NCI-H748 (cell line): ENCODE measurements around the gene ST6GALNAC3.
"Not testable (repeated sequence)": the region's sequence is repeated elsewhere in the genome, so short reads cannot be mapped to it uniquely, and the experiment has no call there.

Experiments used
- DNase-seq: peaks from one replicate; lab custom pipeline; 2025; ENCODE audit not compliant: unreplicated experiment; lab: John Stamatoyannopoulos, UW

Gene ST6GALNAC3

DNA sequence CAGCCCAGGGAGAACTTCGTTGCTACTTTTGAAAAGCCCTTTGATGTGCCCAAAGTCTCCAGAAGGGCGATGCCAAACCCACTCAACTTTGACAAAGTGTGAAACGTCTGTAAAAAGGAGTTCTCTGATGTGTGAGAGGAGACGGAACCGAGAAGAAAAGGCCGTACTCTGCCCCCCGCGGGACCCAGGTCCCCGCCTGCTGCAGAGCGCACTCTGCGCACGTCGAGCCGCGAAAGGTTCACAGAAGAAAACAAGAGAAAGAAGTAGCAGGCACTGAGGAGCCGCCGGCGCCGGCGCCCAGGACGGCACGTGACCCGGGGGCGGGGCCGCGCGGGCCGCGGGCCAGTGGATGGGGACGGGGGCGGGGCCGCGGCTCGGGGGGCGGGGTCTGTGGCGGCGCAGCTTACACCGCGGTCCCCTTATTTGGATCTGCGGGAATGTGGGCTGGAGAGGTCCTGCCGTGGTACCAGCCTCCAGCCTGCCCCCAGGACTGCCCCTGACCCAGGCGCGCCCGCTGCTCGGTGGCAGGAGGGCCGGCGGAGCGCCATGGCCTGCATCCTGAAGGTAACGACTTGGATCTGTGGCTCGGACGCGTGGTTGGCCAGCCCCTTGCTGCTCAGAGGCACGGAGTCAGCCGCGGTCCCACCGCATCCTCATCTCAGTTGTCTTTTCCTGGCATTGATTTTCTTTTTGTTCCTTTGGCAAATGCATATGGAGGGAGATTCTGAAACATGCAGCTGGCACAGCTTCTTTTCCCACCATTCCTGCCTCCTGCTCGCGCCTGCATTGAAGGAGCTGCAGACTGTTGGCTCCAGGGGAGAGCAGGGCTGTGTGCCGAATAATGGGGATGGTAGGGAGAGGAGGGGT, at the start of gene ST6GALNAC3:
Gene ST6GALNAC3 (plus strand): TSS at position 426 of the 867 bp plus-strand sequence.
- peak; percentile 83 for DNase-seq

DNA sequence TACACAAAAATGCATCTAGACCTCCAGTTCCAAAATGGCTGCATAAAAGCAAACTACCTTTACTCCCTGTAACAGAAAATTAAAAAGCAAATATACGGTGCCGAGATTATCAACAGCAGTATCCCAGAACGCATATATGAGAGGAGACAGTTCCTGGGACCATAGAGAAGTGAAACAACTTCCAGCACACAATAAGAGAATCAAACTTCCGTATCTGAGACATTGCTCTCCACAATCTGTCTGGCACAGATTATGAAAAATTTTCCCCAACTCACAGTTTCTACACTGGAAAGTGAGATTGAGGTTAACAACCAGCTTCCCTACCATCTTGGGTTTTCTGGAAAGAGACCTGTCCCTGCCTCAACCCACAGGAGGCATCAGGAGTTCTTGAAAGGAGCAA, 47.2 kb upstream of the ST6GALNAC3 start:
- DNase-seq = no peak

DNA sequence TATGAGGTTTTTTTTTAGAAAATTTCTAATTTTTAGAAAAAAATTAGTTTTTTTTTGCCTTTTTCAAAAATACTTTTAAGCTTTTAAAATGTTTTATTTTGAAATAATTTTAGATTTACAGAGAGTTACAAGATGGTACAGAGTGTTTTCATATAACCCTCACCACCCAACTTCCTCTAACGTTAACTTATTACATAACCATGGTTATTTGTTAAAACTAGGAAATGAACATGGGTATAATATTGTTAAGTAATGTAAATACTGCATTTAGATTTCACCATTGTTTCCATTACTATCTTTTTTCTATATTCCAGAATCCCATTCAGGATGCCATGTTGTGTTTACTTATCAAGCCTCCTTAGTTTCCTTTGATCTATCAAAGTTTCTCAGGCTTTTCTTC, 45.2 kb upstream of the ST6GALNAC3 start:
- DNase-seq = no peak

DNA sequence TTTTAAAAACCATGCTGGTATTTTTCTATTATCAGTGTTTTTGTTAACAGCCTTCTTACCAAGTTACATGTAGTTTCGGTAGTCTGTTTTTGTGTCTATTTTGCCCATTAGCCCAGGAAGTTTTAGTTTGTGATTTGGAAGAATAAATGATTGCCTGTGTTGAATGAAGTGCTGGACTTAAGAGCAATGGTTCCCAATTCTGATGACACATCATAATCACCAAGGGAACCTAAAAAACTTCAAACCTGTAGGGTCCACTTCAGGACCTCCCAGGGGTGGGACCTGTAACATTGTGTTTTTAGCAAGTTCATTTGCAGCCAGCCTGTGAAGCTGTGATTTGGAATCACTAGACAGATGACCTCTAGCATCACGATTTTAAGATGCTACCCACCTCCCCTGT, 43.0 kb upstream of the ST6GALNAC3 start:
- no peak for DNase-seq

DNA sequence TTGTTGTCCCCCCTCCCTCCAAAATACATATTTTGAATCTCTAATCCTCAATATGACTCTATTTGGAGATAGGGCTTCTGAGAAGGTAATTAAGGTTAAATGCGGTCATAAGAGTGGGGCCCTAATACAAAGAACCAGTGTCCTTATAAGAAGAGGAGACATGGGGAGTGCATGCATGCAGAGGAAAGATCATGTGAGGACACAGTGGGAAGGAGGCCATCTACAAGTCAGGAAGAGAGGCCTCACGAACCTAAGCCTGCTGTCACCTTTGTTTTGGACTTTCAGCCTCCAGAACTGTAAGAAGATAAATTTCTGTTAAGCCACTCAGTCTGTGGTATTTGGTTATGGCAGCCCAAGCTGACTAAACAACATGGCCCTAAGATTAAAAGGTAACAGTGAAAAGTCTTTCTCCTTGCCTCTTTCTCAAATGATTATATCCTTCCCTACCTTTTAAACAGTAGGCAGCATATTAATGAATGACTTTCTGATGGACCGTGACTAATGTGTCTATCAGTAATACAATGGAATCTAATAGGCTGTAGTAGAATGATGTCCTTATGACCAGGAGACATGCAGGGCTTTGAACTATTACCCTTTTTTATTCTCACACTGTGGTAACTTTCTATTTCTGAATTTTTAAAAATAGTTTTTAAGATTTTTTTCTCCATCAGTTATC, 40.6 kb upstream of the ST6GALNAC3 start:
- no peak for DNase-seq

DNA sequence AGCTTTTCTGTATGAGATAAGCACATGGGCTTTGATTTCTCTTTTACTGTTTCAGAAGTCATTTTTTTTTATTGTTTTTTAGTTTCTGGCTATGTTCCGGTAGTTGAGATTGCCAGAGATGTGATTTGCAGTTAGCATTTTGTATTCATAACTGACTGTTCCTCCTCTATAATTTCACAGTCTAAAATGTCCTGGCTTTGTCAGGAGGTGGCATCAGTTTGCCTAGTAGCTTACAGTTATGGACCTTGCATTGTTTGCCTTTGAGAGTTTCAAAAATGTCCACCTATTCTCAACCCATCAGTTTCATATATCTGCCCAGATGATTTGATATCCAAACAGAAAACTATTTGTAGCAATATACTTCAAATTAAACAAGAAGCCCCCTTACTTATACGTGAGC, 39.5 kb upstream of the ST6GALNAC3 start:
- peak; percentile 28 for DNase-seq

DNA sequence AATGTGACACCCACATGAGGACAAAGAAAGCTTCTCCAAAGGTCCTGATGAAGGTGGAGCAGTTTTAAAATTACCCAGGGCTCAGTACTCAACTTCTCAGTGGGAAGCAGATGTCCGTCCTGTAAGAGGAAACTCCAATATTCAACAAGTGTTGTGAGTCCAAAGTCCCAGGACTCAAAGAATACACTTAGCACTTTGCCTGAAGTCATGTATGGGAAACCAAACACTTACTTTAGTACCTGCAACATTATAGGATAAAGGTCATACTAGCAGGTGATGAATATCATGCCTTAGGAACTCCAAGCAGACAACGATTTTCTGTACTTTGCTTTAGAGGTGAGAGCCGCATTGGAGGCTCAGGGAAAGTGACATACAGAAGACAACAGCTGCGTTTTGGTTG, 37.2 kb upstream of the ST6GALNAC3 start:
- no peak for DNase-seq

DNA sequence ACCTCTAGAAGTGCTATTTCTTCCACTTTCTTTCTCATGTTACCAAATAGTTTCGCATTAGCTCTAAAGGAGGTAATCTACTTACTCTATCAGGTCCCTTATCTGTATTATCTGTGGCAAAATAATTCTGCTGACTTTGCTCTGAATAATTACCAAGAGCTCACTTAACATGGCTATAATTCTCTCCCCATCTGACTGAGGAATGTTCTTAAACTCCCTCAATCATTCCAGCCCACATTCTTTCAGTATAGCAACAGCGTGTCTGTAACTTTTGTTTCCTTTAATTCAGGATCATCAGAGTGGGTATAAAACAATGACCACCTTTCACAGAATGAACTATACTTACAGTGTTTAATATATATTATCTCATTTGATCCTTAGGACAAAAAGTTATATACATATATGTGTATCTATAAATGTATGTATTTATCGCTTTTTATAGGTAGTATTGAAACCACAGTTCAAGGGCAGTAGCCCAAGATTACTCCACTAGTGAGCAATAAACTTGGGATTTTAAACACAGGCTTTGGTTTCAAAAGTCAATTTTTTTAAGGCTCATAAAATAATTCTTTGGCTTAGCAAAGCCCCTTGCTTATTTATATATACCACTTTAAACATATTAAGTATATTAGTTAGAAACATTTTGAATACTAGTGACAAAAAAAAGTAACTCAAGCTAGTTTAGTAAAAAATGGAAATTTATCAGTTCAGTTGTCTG, 36.1 kb upstream of the ST6GALNAC3 start:
- DNase-seq = no peak

DNA sequence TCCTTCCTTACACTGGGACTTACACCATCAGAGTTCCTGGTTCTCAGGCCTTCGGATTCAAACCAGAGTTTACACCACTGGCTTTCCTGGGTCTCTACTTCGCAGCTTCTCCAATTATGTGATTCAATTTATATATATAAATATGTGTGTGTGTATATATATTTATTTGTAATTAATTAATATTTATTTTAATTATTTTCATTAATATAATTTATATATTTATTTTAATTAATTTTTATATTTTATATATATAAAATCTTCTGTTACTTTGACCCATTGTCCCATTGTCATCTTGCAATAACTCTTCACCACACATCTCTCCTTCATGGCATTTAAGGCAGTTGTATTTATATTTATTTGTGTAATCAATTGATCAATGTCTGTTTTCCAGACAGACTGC, 28.4 kb upstream of the ST6GALNAC3 start:
- DNase-seq = no peak

DNA sequence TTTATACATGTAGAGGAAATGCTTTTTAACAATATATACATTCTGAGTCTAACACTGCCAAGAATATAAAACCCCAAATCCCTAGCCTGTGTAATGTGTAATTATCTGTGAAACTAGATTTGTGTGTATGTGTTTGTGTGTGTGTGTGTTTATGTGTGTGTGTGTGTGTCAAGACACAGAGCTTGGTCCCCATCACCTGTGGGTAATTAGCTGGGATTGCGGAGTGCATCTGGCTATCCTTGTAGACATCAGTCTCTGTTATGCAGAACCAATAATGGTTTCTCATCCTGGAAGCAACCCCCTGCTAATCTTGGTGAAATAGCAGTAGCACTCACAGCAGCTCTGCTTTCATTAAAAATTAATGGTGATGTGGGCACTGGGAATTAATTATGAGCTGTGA, 26.3 kb upstream of the ST6GALNAC3 start:
- DNase-seq = peak; percentile 44

DNA sequence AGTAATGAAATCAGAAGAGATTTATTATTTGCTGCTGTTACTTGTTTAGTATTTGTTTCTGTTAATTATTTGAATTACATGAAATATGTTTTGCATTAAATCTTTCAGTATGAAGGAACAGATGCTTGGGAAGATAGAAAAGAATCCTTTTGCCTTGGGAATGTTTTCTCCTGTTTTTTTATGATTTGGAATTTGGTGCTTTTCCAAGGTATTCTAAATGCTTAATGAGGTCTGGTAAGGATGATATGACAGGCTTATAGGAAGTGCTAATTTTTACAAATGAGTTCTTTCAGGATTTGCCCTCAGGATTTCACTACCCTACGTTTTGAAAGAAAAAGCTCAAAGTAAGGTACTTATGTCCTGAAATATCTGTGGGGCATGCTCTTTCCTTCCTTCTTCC, 25.6 kb upstream of the ST6GALNAC3 start:
- no peak for DNase-seq

DNA sequence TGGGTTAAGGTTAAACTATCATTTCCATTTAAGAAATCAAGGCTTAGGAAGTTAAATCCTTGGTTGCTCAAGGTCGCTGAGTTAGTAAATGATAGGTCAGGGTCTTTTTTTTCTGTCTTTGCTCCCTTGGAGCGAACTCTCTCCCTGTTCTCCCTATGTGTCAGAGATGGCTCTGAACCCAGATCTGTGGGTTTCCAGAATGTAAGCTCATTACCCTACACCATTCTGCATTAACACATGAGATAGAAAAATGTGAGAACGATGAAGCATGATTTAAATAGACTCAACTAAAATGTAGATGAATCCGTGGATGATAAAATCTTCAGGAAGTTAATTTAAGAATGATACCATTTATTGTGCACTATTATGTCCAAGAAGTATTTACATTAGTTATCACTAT, 25.0 kb upstream of the ST6GALNAC3 start:
- no peak for DNase-seq

DNA sequence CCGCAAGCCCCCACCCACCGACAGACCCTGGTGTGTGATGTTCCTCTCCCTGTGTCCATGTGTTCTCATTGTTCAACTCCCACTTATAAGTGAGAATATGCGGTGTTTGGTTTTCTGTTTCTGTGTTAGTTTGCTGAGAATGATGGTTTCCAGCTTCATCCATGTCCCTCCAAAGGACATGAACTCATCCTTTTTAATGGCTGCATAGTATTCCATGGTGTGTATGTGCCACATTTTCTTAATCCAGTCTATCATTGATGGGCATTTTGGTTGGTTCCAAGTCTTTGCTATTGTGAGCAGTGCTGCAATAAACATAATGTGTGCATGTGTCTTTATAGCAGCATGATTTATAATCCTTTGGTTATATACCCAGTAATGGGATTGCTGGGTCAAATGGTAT, 24.5 kb upstream of the ST6GALNAC3 start:
- DNase-seq = not testable (repeated sequence)

DNA sequence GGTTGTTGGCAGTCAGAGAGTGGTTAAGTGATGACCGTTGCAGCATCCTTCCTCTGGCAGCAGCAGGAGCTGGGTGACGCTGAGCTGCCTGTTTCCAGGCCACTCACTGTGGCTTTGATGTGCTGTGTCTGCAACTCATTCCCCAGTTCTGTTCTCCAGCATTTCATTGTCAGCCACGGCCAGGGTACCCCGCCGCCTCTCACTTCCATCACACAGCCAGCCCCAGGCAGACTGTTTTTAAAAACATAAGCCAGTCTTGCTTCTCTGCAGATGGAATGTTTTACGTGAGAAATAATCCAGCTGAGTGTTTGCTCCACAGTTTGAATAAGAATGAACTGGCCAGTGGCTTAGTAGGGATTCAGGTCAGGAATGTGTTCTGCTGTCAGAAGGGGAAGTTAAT, 21.5 kb upstream of the ST6GALNAC3 start:
- no peak for DNase-seq

DNA sequence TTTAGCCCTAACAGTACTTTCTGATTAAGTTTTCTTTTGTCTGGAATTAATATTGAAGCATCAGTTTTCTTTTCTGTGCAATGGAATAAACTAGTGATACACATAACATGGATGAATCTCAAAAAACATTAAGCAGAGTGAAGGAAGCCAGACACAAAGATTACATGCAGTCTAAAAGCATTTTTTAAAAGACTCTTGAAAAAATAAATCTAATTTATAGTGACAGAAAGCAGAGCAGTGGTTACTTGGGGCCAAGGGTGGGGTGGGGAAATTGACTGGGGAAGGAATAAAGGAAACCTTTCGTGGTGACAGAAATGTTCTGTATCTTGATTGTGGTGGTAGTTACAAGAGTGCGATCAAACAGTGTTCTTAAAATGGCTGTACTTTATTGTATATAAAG, 20.2 kb upstream of the ST6GALNAC3 start:
- no peak for DNase-seq

DNA sequence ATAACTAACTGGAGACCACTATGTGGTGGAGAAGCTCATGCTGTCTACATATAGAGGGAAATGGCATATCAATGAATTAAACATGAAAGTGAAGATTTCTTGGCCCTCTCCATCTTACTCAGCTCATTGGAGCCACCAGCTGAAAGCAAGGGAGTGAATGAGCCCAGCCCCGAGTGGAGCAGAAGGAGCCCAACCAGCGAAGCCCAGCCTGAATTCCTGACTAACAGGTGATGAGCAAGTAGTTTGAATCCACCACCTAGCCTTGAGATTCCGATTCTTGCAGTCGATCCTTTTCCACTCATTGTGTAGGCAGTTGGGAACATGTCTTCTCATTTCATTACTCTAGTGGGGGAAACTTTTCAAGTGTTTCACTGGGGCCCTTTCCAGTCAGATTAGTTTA, 18.6 kb upstream of the ST6GALNAC3 start:
- DNase-seq = no peak

DNA sequence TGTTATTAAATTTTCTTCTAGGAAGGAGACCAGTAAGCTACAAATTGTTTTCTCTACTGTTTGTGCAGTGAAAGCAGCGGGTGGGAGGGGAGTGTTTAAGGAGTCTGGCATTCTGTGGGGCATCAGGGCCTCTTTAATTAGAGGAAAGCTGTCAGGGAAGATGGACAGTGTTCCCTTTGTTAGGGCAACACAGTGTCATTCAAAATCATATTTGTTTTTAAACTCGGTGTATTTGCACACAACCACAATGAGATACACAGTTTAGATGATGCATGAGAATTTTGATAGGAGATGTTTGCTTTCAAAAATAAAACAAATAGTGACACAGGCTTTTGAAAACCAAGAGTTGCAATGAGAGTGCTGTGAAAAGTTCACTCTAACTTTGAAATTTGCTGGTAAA, 15.1 kb upstream of the ST6GALNAC3 start:
- DNase-seq = peak; percentile 65

DNA sequence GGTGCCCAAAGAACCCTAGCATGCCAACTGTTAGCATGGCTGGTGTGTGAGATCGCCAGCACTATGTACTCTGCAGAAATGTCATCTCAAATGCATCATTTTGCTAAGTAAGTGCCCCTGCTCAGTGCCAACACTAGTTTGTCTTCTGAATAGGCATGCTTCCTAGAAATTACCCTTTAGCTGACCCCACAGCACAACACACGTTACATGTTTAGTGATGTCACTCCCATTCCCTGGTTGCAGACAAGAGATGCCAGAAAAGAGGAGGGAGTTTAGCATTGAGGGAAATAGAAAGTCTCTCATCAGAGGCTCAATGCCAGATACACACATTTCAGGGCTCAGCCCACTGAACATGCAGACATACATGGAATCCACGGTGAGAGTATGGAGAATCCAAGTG, 9.3 kb upstream of the ST6GALNAC3 start:
- DNase-seq = no peak

DNA sequence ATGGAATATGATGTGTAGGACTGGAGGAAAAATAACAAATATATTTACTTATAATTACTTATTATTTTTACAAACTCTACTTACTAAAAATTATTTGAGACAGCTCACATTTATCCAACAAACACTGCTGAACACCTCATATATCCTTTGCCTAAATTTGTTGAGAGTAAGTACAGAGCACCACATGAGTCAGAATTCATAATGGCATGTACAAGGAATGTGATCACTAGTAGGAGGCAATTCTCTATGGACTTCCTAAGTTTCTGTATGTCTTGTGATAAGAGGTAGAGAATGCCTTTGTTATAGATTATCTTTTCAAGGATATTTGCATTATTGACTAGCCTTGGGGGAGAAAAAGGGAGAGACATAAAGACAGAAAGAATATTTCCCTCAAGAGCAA, 8.2 kb upstream of the ST6GALNAC3 start:
- DNase-seq = no peak

DNA sequence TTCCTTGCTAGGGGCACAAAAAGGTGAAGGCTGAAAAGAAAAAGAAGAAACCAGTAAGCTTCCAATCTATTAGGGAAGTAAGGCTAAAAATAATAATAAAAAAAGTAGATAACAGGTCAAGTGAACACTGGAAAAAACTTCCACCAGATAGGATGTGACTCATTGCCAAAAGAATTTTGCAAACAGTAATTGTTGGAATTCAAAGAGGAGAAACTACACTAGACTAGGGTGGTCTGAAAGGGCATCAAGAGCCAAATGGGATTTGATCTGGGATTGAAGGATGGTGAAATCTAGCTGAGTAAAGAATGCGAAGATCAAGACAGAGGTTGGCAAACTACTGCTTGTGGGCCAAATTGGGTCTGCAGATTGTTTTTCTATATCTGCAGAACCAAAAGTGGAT, 6.0 kb upstream of the ST6GALNAC3 start:
- no peak for DNase-seq

DNA sequence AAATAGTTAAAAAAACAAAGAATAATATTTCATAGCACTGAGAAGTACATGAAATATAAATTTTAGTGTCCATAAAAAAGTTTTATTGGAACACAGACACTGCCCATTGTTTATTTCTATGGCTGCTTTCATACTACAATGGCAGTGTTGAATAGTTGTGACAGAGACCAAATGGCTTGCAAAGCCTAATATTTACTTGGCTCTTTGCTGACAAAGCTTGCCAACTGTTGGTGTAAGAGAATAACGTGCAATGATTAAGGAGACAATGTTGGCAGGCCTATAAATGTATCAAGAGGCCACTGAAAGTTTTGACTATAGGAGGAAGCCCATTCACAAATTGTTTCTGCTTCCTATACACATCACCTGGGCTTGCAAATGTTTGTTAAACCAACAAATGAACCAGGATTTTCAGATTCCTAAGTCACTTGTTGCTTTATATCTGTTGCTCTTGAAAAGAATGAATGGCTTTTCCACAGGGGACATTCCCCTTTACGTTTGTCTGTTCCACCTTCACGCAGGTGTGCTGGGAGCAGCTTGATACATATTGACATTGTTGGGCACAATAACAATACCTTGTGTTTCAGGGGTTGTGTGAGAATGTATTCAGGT, 5.5 kb upstream of the ST6GALNAC3 start:
- peak; percentile 88 for DNase-seq
